ENCODE measurements around the gene SLC40A1. TPM values are rescaled to one million over a fixed set of nuclear protein-coding genes. Genes with fewer than 3 reads are reported as not detected.
A peak's percentile ranks its signal among the peaks of the same experiment; 100 is the strongest.

The SLC40A1 gene, protein sequence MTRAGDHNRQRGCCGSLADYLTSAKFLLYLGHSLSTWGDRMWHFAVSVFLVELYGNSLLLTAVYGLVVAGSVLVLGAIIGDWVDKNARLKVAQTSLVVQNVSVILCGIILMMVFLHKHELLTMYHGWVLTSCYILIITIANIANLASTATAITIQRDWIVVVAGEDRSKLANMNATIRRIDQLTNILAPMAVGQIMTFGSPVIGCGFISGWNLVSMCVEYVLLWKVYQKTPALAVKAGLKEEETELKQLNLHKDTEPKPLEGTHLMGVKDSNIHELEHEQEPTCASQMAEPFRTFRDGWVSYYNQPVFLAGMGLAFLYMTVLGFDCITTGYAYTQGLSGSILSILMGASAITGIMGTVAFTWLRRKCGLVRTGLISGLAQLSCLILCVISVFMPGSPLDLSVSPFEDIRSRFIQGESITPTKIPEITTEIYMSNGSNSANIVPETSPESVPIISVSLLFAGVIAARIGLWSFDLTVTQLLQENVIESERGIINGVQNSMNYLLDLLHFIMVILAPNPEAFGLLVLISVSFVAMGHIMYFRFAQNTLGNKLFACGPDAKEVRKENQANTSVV
- polyA plus RNA-seq (2011; rRNA removed) (5.2 and 5.4 TPM in 2 replicates), polyA minus RNA-seq (2011; rRNA and poly(A)+ RNA removed) (4.4 and 6.4 TPM in 2 replicates)

GRCh38 chr2:189580658-189581353 is at the start of gene SLC40A1:
TSS of gene SLC40A1 (minus strand) at chr2:189580786. CDS start at chr2:189580460, 326 bp downstream.
- no peak for DNase-seq (ENCODE audit: low read depth, low spot score)
- ChIA-PET POLR2A (interaction anchor here (1.0 to 1.9 kb wide), 5 partner anchors 18 to 141 kb away, joined by 3 to 9 read pairs (median 4); partner anchors contain the start of gene ASNSD1), CTCF (interaction anchor here (0.6 to 1.9 kb wide), 3 partner anchors 80 to 877 kb away, joined by 3 to 7 read pairs (median 5); partner anchors contain the start of gene ASNSD1)
- peak within 1 kb of the TSS; percentile 57 for H3K4me3 ChIP-seq (ENCODE audit: low read depth, low read length)
- H3K27ac ChIP-seq (ENCODE audit: low read depth, low read length) = peak within 1 kb of the TSS; percentile 25
- TF ChIP-seq CTCF (IDR thresholded peaks at IDR 0.05; ENCODE audit: low read depth, low read length) = no peak
- H3K27me3 ChIP-seq (ENCODE audit: control insufficient read depth, insufficient read depth, low read length) = peaks cover 8% of the 10 kb centered on the region
- H3K9me3 ChIP-seq (ENCODE audit: control insufficient read depth, insufficient read depth, low read length) = no peaks in the 10 kb centered on the region

GRCh38 chr2:189629531-189630453 is 49.2 kb upstream of the SLC40A1 start:
- no peak for DNase-seq (ENCODE audit: low read depth, low spot score)
- POLR2A ChIA-PET = interaction anchor here (1.4 kb wide), 1 partner anchor 16 kb away, joined by 3 read pairs; no protein-coding TSS in a partner anchor
- TF ChIP-seq CTCF (IDR thresholded peaks at IDR 0.05; ENCODE audit: low read depth, low read length) = no peak

GRCh38 chr2:189628817-189629530 is 48.4 kb upstream of the SLC40A1 start:
- no peak overlapping the region for H3K27ac ChIP-seq (ENCODE audit: low read depth, low read length)
- no peaks in the 10 kb centered on the region for H3K9me3 ChIP-seq (ENCODE audit: control insufficient read depth, insufficient read depth, low read length)
- TF ChIP-seq CTCF (IDR thresholded peaks at IDR 0.05; ENCODE audit: low read depth, low read length) = no peak
- no peak overlapping the region for H3K4me3 ChIP-seq (ENCODE audit: low read depth, low read length)
- ChIA-PET CTCF (interaction anchor here (1.6 to 2.5 kb wide), 3 partner anchors 14 to 32 kb away, joined by 4 to 15 read pairs (median 6); no protein-coding TSS in a partner anchor), POLR2A (interaction anchor here (1.4 kb wide), 1 partner anchor 16 kb away, joined by 3 read pairs; no protein-coding TSS in a partner anchor)
- H3K27me3 ChIP-seq (ENCODE audit: control insufficient read depth, insufficient read depth, low read length) = no peaks in the 10 kb centered on the region
- no peak for DNase-seq (ENCODE audit: low read depth, low spot score)

More at GRCh38 chr2:189629531-189630453, 49.2 kb upstream of the SLC40A1 start:
- H3K9me3 ChIP-seq (ENCODE audit: control insufficient read depth, insufficient read depth, low read length) = no peaks in the 10 kb centered on the region
- no peak overlapping the region for H3K27ac ChIP-seq (ENCODE audit: low read depth, low read length)
- H3K4me3 ChIP-seq (ENCODE audit: low read depth, low read length) = no peak overlapping the region
- CTCF ChIA-PET = interaction anchor here (1.6 to 2.5 kb wide), 3 partner anchors 15 to 31 kb away, joined by 4 to 15 read pairs (median 6); no protein-coding TSS in a partner anchor
- H3K27me3 ChIP-seq (ENCODE audit: control insufficient read depth, insufficient read depth, low read length) = no peaks in the 10 kb centered on the region

DNA sequence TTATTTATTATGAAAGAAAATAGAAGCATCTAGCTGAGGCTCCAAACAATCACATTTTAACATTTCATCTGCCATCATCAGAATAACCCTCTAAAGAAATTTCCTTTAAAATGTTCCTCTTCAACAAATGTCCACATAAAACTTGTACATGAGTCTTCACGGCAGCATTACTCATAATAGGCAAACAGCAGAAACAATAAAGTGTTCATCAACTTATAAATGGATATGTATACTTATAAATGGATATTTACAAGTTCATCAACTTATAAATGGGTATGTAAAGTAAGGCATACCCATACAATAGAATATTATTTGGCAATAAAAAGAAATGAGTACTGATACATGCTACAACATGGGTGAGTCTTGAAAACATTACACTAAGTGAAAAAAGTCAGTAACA is 47.2 kb upstream of the SLC40A1 start:
- ChIA-PET POLR2A (no interaction called here), CTCF (interaction anchor here (2.5 kb wide), 1 partner anchor 33 kb away, joined by 15 read pairs; no protein-coding TSS in a partner anchor)
- Histone ChIP-seq H3K4me3 (ENCODE audit: low read depth, low read length) (no peak overlapping the region), H3K27ac (ENCODE audit: low read depth, low read length) (no peak overlapping the region), H3K27me3 (ENCODE audit: control insufficient read depth, insufficient read depth, low read length) (no peaks in the 10 kb centered on the region), H3K9me3 (ENCODE audit: control insufficient read depth, insufficient read depth, low read length) (no peaks in the 10 kb centered on the region)
- no peak for TF ChIP-seq CTCF (IDR thresholded peaks at IDR 0.05; ENCODE audit: low read depth, low read length)
- no peak for DNase-seq (ENCODE audit: low read depth, low spot score)
